Omental fat pad (tissue), 4 donors: ENCODE measurements around the gene FRMPD4. TPM values are rescaled to one million over a fixed set of nuclear protein-coding genes. Genes with fewer than 3 reads are reported as not detected.

ENCODE experiments used
- ATAC-seq: fragments of 150-250 bp; one replicate; pipeline ENCODE4 v1.9.1; 2016; ENCODE audit warnings: mild to moderate bottlenecking, moderate library complexity; ENCODE audit not compliant: low FRiP score
- DNase-seq: peaks from one replicate; pipeline ENCODE4 v3.0.0-alpha.2; 2019; ENCODE audit warnings: low spot score
- total RNA-seq, 4 donors: library from RNA; depleted of rRNA; stranded (reverse); fragments of >200 nt; gene quantifications; one replicate each; pipeline ENCODE4 v1.1.0, GENCODE V29; 2016
- TF ChIP-seq, protein P1 (sequence below), 3 donors: fragments of 450-650 bp; IDR thresholded peaks; one replicate each; pipeline ENCODE4 v1.5.1; 2016 to 2017; ENCODE audit warnings: antibody characterized with exemption in 3 of 3, mild to moderate bottlenecking in 3 of 3, moderate library complexity in 2 of 3

The FRMPD4 gene
- total RNA-seq, 4 donors from 2014 or later, result 0.12 to 0.47 (median 0.25) TPM

DNA sequence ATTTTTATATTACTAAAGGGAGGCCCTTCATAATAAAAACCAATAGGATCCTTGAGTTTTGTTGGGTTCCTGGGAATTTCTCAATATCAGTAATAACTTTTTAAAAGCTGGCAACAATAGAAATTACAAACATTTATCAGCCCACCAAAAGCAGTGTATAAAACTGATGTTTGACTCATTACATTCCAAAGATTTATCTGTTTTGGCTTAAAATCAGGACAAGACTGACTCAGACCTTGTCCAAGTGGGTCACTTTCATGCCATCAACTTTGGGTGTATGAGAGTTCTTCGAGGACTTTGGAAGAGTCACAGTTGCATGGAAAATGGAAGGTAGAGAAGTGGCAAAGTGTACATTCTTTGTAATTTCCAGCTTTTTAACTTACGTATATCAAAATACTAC lies 102.8 kb downstream of the FRMPD4 start:
- no peak for ATAC-seq
- TF ChIP-seq, protein P1, sequence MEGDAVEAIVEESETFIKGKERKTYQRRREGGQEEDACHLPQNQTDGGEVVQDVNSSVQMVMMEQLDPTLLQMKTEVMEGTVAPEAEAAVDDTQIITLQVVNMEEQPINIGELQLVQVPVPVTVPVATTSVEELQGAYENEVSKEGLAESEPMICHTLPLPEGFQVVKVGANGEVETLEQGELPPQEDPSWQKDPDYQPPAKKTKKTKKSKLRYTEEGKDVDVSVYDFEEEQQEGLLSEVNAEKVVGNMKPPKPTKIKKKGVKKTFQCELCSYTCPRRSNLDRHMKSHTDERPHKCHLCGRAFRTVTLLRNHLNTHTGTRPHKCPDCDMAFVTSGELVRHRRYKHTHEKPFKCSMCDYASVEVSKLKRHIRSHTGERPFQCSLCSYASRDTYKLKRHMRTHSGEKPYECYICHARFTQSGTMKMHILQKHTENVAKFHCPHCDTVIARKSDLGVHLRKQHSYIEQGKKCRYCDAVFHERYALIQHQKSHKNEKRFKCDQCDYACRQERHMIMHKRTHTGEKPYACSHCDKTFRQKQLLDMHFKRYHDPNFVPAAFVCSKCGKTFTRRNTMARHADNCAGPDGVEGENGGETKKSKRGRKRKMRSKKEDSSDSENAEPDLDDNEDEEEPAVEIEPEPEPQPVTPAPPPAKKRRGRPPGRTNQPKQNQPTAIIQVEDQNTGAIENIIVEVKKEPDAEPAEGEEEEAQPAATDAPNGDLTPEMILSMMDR (IDR thresholded peaks at IDR 0.05), result no peak
- DNase-seq, result no peak

DNA sequence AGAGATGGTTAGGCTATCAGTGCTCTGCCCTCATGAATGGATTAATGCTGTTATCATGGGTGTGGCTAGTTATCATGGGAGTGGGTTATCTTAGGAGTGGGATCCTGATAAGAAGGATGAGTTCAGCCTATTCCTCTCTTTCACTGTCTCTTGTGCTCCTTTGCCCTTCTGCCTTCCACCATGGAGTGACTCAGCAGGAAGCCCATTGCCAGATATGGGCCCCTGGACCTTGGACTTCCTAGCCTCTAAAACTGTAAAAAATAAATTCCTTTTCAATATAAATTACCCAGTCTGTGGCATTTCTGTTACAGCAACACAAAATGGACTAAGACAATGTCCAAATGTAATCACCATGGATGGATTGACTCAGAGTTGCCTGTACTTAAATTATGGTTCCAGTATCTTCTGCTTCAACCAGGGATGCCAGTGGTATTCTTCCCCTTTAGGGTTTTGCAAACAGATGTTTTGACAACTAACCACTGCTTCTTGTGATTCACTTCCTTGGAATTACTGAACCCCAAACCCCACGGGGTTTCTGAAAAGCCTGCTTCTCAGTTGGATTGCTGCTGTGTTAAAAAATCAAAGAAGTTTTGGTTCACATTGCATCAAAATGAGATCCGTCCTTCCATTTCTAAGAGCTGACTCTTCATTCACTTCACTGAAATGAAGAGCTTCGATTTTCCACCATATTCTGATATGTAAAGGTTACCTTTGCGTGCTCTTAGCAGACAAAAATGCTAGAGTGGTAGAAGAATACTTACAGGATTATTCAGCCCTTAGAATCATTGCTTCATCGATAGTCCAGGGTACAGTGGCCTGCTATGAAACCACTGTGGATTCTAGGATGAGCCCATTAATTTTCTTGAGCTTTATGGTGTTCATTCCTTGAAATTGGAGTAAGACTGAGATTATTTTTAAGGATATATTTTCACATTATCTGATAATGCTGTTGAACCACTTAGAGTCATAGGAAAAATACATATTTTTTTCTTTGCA lies 107.7 kb downstream of the FRMPD4 start:
- TF ChIP-seq, protein P1 (IDR thresholded peaks at IDR 0.05), result no peak
- no peak for DNase-seq
- ATAC-seq, result no peak

DNA sequence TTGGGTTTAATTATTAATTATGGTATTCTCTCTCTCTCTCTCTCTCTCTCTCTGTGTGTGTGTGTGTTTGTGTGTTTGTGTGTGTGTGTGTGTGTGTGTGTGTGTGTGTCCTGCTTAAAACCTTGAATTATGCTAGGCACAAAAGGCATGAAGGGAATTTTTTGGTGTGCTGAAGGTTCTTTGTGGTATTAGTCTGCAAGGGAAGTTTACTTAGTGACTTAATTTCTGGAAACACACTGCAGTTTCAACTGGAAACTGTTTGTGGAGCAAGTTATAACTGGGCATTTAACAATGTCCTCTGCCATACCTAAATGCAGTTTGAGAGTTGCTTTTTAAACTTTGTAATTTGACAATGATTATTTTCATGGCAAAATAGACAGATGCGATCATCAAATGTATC lies 111.7 kb downstream of the FRMPD4 start:
- DNase-seq (no peak), ATAC-seq (no peak)
- TF ChIP-seq, protein P1 (IDR thresholded peaks at IDR 0.05), result no peak

DNA sequence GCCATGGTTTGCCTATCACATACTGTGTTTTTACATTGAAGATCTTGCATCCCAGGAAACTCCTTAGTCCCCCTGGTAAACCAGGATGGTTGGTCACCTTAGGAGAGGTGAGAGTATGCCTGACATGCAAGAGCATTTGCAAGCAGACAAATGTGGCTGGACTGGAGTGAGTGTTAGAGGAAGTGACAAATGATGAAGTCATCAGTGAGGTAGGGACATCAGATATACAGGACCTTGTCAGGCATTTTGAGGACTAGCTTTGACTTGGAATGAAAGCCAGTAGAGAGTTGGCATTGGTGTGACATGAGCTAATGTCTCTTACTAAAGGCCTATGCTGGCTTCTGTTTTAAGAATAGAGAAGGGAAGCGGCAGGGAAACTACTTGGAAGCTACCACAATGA lies 124.9 kb downstream of the FRMPD4 start:
- DNase-seq, result no peak
- ATAC-seq, result no peak
- TF ChIP-seq, protein P1 (IDR thresholded peaks at IDR 0.05), result no peak

DNA sequence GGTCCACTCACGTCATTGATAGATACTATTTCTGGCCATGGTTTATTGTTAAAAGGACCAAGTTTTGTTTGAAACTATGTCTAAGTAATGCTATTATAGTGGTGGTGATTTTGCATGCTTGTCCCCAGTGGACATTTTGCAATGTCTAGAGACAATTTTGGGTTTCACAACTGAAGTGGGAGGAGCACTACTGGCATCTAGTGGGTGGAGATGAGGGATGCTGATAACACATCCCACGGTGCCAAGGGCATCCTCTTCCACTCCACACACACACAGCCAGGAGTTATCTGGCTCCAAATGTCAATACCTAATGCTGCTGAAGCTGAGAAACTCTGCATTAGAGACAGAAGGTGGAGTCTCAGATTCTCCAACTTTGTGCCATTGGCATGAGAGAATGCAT lies 131.2 kb downstream of the FRMPD4 start:
- TF ChIP-seq, protein P1 (IDR thresholded peaks at IDR 0.05), result no peak
- ATAC-seq (no peak), DNase-seq (no peak)

DNA sequence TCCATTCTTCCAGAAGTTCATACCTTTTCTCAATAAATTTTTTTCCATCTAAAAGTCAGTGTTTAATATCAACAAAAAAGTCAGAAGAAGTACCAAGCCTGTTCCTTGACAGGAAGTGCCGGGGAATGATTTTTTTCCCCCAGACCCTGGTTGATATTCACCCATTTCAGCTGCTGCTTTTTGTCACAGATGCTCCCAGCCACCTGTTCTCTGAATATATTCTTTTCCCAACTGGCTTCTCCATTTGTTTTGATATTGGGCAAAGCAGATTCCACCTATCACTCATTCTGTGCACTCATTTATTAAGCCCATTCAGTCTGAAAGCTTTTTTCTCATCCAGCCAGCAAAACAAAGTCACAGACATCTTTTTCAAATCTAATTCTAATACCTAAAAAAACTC lies 139.9 kb downstream of the FRMPD4 start:
- ATAC-seq (no peak), DNase-seq (no peak)
- TF ChIP-seq, protein P1 (IDR thresholded peaks at IDR 0.05), result no peak

DNA sequence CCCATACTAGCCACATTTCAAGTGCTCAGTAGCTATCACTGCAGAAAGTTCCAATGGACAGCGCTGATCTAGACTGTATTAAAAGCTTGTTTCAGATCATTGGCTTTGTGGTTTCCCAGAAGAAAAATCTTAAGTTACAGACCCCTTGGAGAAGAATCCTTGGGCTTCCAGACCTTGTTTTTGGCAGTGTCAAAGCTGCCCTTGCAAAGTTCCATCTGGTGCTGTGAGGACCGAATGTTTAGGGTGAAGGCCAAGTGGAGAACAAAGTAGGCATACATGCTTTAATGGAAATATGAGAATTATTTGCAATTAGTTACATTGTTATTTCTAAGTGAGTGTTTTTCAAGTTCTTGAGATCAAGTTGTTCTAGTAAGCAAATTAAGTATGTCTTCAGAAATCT lies 144.7 kb downstream of the FRMPD4 start:
- no peak for ATAC-seq
- TF ChIP-seq, protein P1 (IDR thresholded peaks at IDR 0.05), result no peak
- DNase-seq, result no peak
